EH (cell line): ENCODE results near the gene IBA57.
"Not testable (repeated sequence)": the region's sequence is repeated elsewhere in the genome, so short reads cannot be mapped to it uniquely, and the experiment has no call there.

Experiments used
- DNase-seq: peaks from one replicate; pipeline ENCODE4 v3.0.0-alpha.2; 2015; ENCODE audit warnings: low read depth

The IBA57 gene

DNA sequence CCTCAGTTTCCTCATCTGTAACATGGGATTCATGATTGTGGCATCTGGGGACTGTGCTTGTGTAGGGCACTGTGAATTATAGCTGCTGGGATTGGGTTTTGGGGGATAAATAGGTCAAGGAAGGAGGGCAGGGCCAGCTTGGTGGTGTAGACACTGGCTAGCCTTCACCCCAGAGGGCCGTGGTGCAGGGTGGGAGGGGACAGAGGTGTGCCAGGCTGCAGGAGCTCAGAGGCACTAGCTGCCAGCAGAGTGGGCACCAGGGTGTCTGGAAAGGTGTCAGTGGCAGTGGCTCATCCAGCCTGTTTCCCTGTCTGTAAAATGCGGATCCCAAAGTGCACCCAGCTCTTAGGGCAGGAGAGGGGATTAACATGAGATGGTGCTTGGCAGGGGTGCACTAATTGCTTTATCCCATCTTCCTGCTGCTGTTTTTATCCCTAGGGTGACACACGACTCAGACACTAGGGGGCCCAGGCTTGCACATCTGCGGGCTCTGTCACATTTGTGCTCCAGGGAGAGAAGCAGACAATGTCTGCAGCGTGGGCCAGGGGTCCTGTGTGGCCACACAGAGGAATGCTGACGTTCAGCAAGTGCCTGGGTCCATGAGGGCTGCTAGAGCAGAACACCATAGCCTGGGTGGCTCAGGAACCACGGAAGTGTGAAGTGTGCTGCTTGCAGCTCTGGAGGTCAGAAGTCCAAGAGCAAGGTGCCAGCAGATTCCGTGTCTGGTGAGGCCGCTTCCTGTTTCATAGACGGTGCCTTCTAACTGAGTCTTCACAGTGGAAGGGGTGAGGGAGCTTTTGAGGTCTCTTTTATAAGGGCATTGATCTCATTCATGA lies 61.6 kb downstream of the IBA57 start:
- peak; percentile 66 for DNase-seq

DNA sequence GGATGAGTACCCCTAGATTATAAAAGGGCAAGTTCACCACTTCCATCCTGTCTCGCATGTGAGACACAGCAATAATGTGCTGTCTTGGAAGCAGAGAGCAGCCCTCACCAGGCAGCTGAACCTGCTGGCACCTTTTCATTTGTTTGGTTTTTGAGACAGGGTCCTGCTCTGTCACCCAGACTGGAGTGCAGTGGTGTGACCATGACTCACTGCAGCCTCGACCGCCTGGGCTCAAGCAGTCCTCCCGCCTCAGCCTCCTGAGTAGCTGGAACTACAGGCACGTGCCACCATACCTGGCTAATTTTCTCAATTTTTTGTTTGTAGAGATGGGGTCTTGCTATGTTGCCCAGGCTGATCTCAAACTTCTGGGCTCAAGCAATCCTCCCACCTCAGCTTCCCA lies 62.5 kb downstream of the IBA57 start:
- not testable (repeated sequence) for DNase-seq

DNA sequence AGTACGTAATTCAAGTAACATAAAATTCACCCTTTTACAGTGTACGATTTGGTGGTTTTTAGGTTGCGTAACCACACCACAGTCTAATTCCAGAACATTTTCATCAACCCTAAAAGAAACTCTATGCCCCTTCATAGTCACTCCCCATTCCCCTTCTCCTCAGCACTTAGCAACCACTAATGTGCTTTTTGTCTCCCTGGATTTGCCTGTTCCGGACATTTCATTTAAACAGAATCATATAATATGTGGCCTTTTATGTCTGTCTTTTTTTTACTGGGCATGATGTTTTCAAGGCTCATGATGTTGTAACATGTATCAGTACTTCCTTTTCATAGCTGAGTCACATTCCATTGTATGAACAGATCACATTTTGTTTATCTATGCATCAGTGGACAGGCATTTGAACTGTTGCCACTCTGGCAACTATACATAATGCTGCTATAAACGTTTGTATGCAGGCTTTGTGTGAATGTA lies 63.0 kb downstream of the IBA57 start:
- peak; percentile 95 for DNase-seq

DNA sequence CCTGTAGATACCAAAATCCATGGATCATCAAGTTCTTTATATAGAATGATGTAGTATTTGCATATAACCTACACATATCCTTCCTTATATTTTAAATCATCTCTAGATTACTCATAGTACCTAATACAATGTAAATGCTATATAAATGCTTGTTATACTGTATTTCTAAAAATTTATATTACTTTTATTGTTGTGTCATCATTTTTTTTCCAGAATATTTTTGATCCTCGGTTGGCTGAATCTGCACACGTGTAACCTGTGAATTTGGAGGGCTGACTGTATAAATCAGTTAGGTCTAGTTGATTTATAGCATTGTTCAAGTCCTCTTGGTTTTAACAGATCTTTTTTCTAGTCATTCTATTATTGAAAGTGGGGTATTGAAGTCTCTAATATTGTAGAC lies 65.6 kb downstream of the IBA57 start:
- DNase-seq, result no peak
